Pons (tissue), 1 donor: ENCODE measurements around the gene EFTUD2.
"Not testable (repeated sequence)": the region's sequence is repeated elsewhere in the genome, so short reads cannot be mapped to it uniquely, and the experiment has no call there.

ENCODE experiments used
- DNase-seq: peaks from one replicate; pipeline ENCODE4 v3.0.0-alpha.2; 2016; ENCODE audit warnings: low spot score

Gene EFTUD2

GRCh38 chr17:44899074-44899782 lies at the start of gene EFTUD2:
TSS of gene EFTUD2 (minus strand) at chr17:44899445. CDS start at chr17:44894521, 4,924 bp downstream.
- DNase-seq: peak; percentile 82

GRCh38 chr17:44948315-44948795 lies 49.1 kb upstream of the EFTUD2 start:
- DNase-seq: no peak

GRCh38 chr17:44947461-44948314 lies 48.4 kb upstream of the EFTUD2 start, which contains the start of gene KIF18B:
TSS of gene KIF18B (minus strand) at chr17:44947773. CDS start at chr17:44936344, 11,429 bp downstream.
- peak; percentile 89 for DNase-seq

- DNase-seq: not testable (repeated sequence)
These were observed 46.4 kb upstream of the EFTUD2 start for GRCh38 chr17:44945652-44946051.

GRCh38 chr17:44942456-44942855 lies 43.2 kb upstream of the EFTUD2 start:
- DNase-seq: no peak

- DNase-seq: no peak
These were observed 42.6 kb upstream of the EFTUD2 start for GRCh38 chr17:44941712-44942331.

- no peak for DNase-seq
These were observed 41.5 kb upstream of the EFTUD2 start for GRCh38 chr17:44940768-44941167.

GRCh38 chr17:44940317-44940716 lies 41.1 kb upstream of the EFTUD2 start:
- DNase-seq: no peak

- no peak for DNase-seq
These were observed 35.9 kb upstream of the EFTUD2 start for GRCh38 chr17:44935116-44935515.

GRCh38 chr17:44934745-44935105 lies 35.5 kb upstream of the EFTUD2 start:
- DNase-seq: no peak

GRCh38 chr17:44933824-44934744 lies 34.8 kb upstream of the EFTUD2 start:
- DNase-seq: no peak

- DNase-seq: no peak
These were observed 33.5 kb upstream of the EFTUD2 start for GRCh38 chr17:44932787-44933097.

GRCh38 chr17:44932096-44932786 lies 33.0 kb upstream of the EFTUD2 start:
- DNase-seq: no peak

- DNase-seq: no peak
These were observed 32.1 kb upstream of the EFTUD2 start for GRCh38 chr17:44931376-44931775.

- DNase-seq: no peak
These were observed 31.4 kb upstream of the EFTUD2 start for GRCh38 chr17:44930667-44931066.

GRCh38 chr17:44928950-44929720 lies 29.9 kb upstream of the EFTUD2 start:
- no peak for DNase-seq

- no peak for DNase-seq
These were observed 28.9 kb upstream of the EFTUD2 start for GRCh38 chr17:44928136-44928535.

- DNase-seq: no peak
These were observed 28.5 kb upstream of the EFTUD2 start for GRCh38 chr17:44927696-44928095.

- DNase-seq: no peak
These were observed 27.7 kb upstream of the EFTUD2 start for GRCh38 chr17:44926821-44927525.
